GM10266 (cell line): ENCODE data around the gene ZNF236.

Source experiments
- DNase-seq: peaks from one replicate; pipeline ENCODE4 v3.0.0; 2012; ENCODE audit errors: extremely low spot score
- CTCF ChIP-seq: IDR thresholded peaks from 2 replicates; pipeline ENCODE4 v1.5.1; 2012; ENCODE audit warnings: mild to moderate bottlenecking, low read depth; ENCODE audit not compliant: control insufficient read depth, insufficient read depth; ENCODE audit errors: missing control alignments

Gene ZNF236

GRCh38 chr18:76955524-76956170, 133.3 kb downstream of the ZNF236 start:
- TF ChIP-seq CTCF = no peak
- no peak for DNase-seq

GRCh38 chr18:76956648-76957047, 134.3 kb downstream of the ZNF236 start:
- DNase-seq = no peak
- no peak for TF ChIP-seq CTCF

- no peak for DNase-seq
- no peak for TF ChIP-seq CTCF
These were observed 135.3 kb downstream of the ZNF236 start for GRCh38 chr18:76957384-76958355.

- no peak for DNase-seq
- TF ChIP-seq CTCF = no peak
These were observed 136.5 kb downstream of the ZNF236 start for GRCh38 chr18:76958692-76959341.

GRCh38 chr18:76959605-76960004, 137.2 kb downstream of the ZNF236 start:
- no peak for DNase-seq
- TF ChIP-seq CTCF = no peak

GRCh38 chr18:76960528-76961035, 138.2 kb downstream of the ZNF236 start:
- no peak for DNase-seq
- no peak for TF ChIP-seq CTCF
